Central memory CD8-positive, alpha-beta T cell (primary cell): Measurements from ENCODE around the gene MAD2L2.
A peak's percentile ranks its signal among the peaks of the same experiment; 100 is the strongest.

Source experiments
- ATAC-seq: fragments of 150-1000 bp; cut with Tn5 transposase; replicated peaks from 2 replicates; pipeline ENCODE4 v1.10.0; 2022; ENCODE audit warnings: mild to moderate bottlenecking, moderate FRiP score, moderate number of reproducible peaks; ENCODE audit not compliant: poor library complexity, severe bottlenecking; ENCODE audit errors: extremely low read depth
- DNase-seq, 2 donors: peaks; one replicate each; pipeline ENCODE4 v3.0.0; 2021; ENCODE audit warnings: low spot score in 2 of 2
- H3K27ac Mint-ChIP-seq: one replicate; pipeline ENCODE4 v1.8.0; 2022; ENCODE audit warnings: low read depth, mild to moderate bottlenecking, moderate library complexity, mixed read lengths
- H3K27me3 Mint-ChIP-seq: one replicate; pipeline ENCODE4 v1.8.0; 2022; ENCODE audit warnings: mixed read lengths
- H3K36me3 Mint-ChIP-seq: one replicate; pipeline ENCODE4 v1.8.0; 2022; ENCODE audit warnings: mild to moderate bottlenecking, moderate library complexity, mixed read lengths; ENCODE audit not compliant: insufficient read depth
- H3K4me1 Mint-ChIP-seq: one replicate; pipeline ENCODE4 v1.8.0; 2022; ENCODE audit warnings: mixed read lengths
- H3K4me3 Mint-ChIP-seq: one replicate; pipeline ENCODE4 v1.8.0; 2022; ENCODE audit warnings: mild to moderate bottlenecking, moderate library complexity, mixed read lengths
- H3K9me3 Mint-ChIP-seq: one replicate; pipeline ENCODE4 v1.8.0; 2022; ENCODE audit warnings: mixed read lengths

Gene MAD2L2

GRCh38 chr1:11701981-11702803 lies 21.2 kb upstream of the MAD2L2 start:
- no peak overlapping the region for H3K27ac Mint-ChIP-seq
- H3K4me3 Mint-ChIP-seq, result no peak overlapping the region
- ATAC-seq, result no peak
- DNase-seq, result no peak
- no peaks in the 10 kb centered on the region for H3K9me3 Mint-ChIP-seq
- peaks cover 9% of the 10 kb centered on the region for H3K27me3 Mint-ChIP-seq
- H3K36me3 Mint-ChIP-seq, result no peaks in the 10 kb centered on the region
- H3K4me1 Mint-ChIP-seq, result no peaks in the 10 kb centered on the region

GRCh38 chr1:11701551-11701961 lies 20.6 kb upstream of the MAD2L2 start:
- DNase-seq, result no peak
- Mint-ChIP-seq H3K4me1 (no peaks in the 10 kb centered on the region), H3K4me3 (no peak overlapping the region), H3K27me3 (peaks cover 9% of the 10 kb centered on the region), H3K27ac (no peak overlapping the region), H3K9me3 (no peaks in the 10 kb centered on the region), H3K36me3 (no peaks in the 10 kb centered on the region)
- no peak for ATAC-seq

- Mint-ChIP-seq H3K27ac (no peak overlapping the region), H3K4me3 (no peak overlapping the region), H3K27me3 (peaks cover 9% of the 10 kb centered on the region), H3K4me1 (no peaks in the 10 kb centered on the region), H3K36me3 (no peaks in the 10 kb centered on the region), H3K9me3 (no peaks in the 10 kb centered on the region)
- no peak for DNase-seq
- ATAC-seq, result no peak
Measured at GRCh38 chr1:11700601-11701467, 19.9 kb upstream of the MAD2L2 start.

DNA sequence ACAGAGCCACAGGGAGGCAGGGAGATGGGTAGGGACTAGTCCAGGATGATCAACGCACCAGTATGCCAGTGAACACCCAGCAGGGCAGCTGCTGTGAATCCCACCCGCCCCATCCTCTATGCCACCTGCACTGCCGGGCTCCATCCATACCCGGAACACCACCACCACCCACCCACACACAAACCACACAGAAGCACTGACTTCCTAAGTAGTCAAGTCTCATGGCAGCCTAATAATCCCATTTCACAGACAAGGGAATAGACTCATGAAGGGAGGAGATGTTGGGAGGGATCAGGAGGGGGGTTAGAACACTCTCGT lies 16.9 kb upstream of the MAD2L2 start:
- Mint-ChIP-seq H3K4me1 (peaks cover 14% of the 10 kb centered on the region), H3K27ac (no peak overlapping the region), H3K9me3 (no peaks in the 10 kb centered on the region), H3K4me3 (no peak overlapping the region), H3K36me3 (no peaks in the 10 kb centered on the region), H3K27me3 (peaks cover 13% of the 10 kb centered on the region)
- ATAC-seq, result no peak
- DNase-seq, result no peak

GRCh38 chr1:11697188-11697892 lies 16.4 kb upstream of the MAD2L2 start:
- Mint-ChIP-seq H3K36me3 (no peaks in the 10 kb centered on the region), H3K4me3 (no peak overlapping the region), H3K4me1 (peaks cover 19% of the 10 kb centered on the region), H3K27me3 (peaks cover 18% of the 10 kb centered on the region), H3K27ac (no peak overlapping the region), H3K9me3 (no peaks in the 10 kb centered on the region)
- ATAC-seq (no peak), DNase-seq (no peak)

DNA sequence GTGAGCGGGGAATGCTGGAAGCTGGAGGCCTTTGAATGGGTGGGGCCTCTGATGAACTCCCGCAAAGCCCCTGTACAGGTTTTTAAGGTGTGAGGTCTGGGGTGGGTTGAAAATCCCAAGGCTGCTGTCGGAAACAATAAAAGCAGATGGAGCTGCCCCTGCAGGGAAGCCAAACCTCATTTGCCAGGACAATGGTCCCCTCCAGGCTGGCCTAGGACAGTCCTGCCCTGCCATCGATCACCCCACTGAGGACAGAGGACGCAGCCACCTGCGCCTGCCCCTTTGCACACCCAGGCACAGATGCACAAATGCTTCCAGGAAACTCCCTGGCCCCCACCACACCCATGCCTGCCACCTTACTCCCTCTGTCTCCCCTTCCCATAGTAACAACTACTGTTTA lies 14.9 kb upstream of the MAD2L2 start:
- H3K4me3 Mint-ChIP-seq, result no peak overlapping the region
- H3K27ac Mint-ChIP-seq, result no peak overlapping the region
- no peak for ATAC-seq
- peaks cover 25% of the 10 kb centered on the region for H3K27me3 Mint-ChIP-seq
- H3K36me3 Mint-ChIP-seq, result peaks cover 2% of the 10 kb centered on the region
- DNase-seq, result no peak
- H3K9me3 Mint-ChIP-seq, result no peaks in the 10 kb centered on the region
- H3K4me1 Mint-ChIP-seq, result peaks cover 26% of the 10 kb centered on the region

- Mint-ChIP-seq H3K27ac (peak overlapping the region; percentile 46), H3K9me3 (no peaks in the 10 kb centered on the region), H3K27me3 (peaks cover 41% of the 10 kb centered on the region), H3K36me3 (peaks cover 2% of the 10 kb centered on the region), H3K4me1 (peaks cover 36% of the 10 kb centered on the region), H3K4me3 (peak overlapping the region; percentile 26)
- DNase-seq (no peak), ATAC-seq (no peak)
Measured at GRCh38 chr1:11693917-11694316, 13.0 kb upstream of the MAD2L2 start.

DNA sequence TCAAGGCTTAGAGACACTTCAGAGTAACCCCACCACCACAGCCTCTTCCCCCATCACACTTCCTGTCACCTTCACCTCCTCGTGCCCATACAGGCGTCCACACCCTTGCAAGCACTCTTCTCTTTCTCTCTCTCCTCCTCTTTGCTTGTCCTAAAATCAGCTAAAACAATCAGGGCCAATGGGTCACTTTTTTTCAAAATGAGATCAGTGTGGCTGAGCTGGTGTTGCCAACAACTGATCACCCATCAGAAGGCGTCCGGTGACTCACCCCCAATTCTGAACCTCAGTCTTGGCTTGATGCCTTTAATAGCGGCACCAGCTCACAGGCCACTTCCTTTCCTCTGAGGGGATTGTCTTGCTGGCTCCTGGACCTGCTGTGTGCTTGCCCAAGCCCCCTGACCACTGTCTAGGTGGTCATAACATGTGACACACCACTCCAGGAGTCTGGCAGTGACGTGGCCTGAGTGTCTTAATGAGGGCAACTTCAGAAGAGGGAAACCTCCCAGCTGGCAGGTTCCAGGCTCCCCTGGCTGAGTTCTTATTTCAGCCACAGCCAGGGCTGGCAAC lies 12.2 kb upstream of the MAD2L2 start:
- peak; percentile 76 for ATAC-seq
- H3K9me3 Mint-ChIP-seq, result no peaks in the 10 kb centered on the region
- peaks cover 36% of the 10 kb centered on the region for H3K4me1 Mint-ChIP-seq
- peaks cover 43% of the 10 kb centered on the region for H3K27me3 Mint-ChIP-seq
- H3K36me3 Mint-ChIP-seq, result peaks cover 2% of the 10 kb centered on the region
- peak in 1 of 2 donors; percentile 32 for DNase-seq
- peak overlapping the region; percentile 70 for H3K4me3 Mint-ChIP-seq
- peak overlapping the region; percentile 35 for H3K27ac Mint-ChIP-seq

- peaks cover 2% of the 10 kb centered on the region for H3K36me3 Mint-ChIP-seq
- no peaks in the 10 kb centered on the region for H3K9me3 Mint-ChIP-seq
- H3K4me3 Mint-ChIP-seq, result peak overlapping the region; percentile 70
- peak overlapping the region; percentile 35 for H3K27ac Mint-ChIP-seq
- peaks cover 36% of the 10 kb centered on the region for H3K4me1 Mint-ChIP-seq
- DNase-seq (no peak), ATAC-seq (no peak)
- H3K27me3 Mint-ChIP-seq, result peaks cover 51% of the 10 kb centered on the region
Measured at GRCh38 chr1:11691928-11692711, 11.2 kb upstream of the MAD2L2 start.

- peak within 1 kb of the TSS; percentile 35 for H3K27ac Mint-ChIP-seq
- DNase-seq, result no peak
- ATAC-seq, result no peak
- no peaks in the 10 kb centered on the region for H3K9me3 Mint-ChIP-seq
- H3K27me3 Mint-ChIP-seq, result peaks cover 51% of the 10 kb centered on the region
- peaks cover 2% of the 10 kb centered on the region for H3K36me3 Mint-ChIP-seq
- peaks cover 36% of the 10 kb centered on the region for H3K4me1 Mint-ChIP-seq
- H3K4me3 Mint-ChIP-seq, result peak within 1 kb of the TSS; percentile 70
Measured at GRCh38 chr1:11691302-11691914, 10.5 kb upstream of the MAD2L2 start, which contains the start of gene DRAXIN. TSS of gene DRAXIN (plus strand) at chr1:11691710. CDS start at chr1:11706259, 14,549 bp downstream.

GRCh38 chr1:11690397-11691301 lies 9.7 kb upstream of the MAD2L2 start:
- Mint-ChIP-seq H3K27me3 (peaks cover 51% of the 10 kb centered on the region), H3K27ac (no peak overlapping the region), H3K4me3 (peak overlapping the region; percentile 56), H3K36me3 (peaks cover 2% of the 10 kb centered on the region), H3K9me3 (no peaks in the 10 kb centered on the region), H3K4me1 (peaks cover 36% of the 10 kb centered on the region)
- ATAC-seq (no peak), DNase-seq (no peak)
